Measurements from ENCODE around the gene NPHP3. TPM values are rescaled to one million over a fixed set of nuclear protein-coding genes. Genes with fewer than 3 reads are reported as not detected.

Gene NPHP3
- total RNA-seq, 1 experiment from 2014 or later = 26.5 TPM

- BruUV-seq (replicated peaks) = no TSS peak
- Histone ChIP-seq H3K4me1 (replicated peaks; ENCODE audit: insufficient read depth) (no peaks in the 10 kb centered on the region), H3K4me3 (no peak overlapping the region), H3K9me2 (ENCODE audit: insufficient read depth) (no peaks in the 10 kb centered on the region), H3K36me3 (ENCODE audit: low read depth) (peaks cover 9% of the 10 kb centered on the region; the same call in 1 of the 2 replicates), H3K9me3 (ENCODE audit: insufficient read depth, low read depth) (no peaks in the 10 kb centered on the region), H3F3A (ENCODE audit: insufficient read depth, low read depth) (0 out of 2 replicates have a peak, but pooled peaks cover 4% of the 10 kb centered on the region), H3K4me2 (no peak overlapping the region), H3K27me3 (ENCODE audit: insufficient read depth, low read depth) (no peaks in the 10 kb centered on the region), H4K20me1 (ENCODE audit: insufficient read depth) (no peaks in the 10 kb centered on the region), H3K79me2 (ENCODE audit: low read depth) (no peaks in the 10 kb centered on the region), H2AFZ (no peak overlapping the region), H3K27ac (no peak overlapping the region)
- POLR2A ChIA-PET (ENCODE audit: unreplicated experiment) = no interaction called here
- TF ChIP-seq CTCF (conservative IDR thresholded peaks at IDR 0.05) = no peak
- no peak for TF ChIP-seq EZH2 (IDR thresholded peaks at IDR 0.05; ENCODE audit: low read depth)
- intact Hi-C loops (cut with micrococcal nuclease; ENCODE audit: unreplicated experiment) = no loop called here
- DNase-seq = no peak
- CTCF ChIA-PET = no interaction called here
These were observed 40.0 kb downstream of the NPHP3 start for GRCh38 chr3:132682201-132682600.

- Histone ChIP-seq H3K4me3 (no peak overlapping the region), H3K79me2 (ENCODE audit: low read depth) (no peaks in the 10 kb centered on the region), H3K9me3 (ENCODE audit: insufficient read depth, low read depth) (no peaks in the 10 kb centered on the region), H3K4me1 (replicated peaks; ENCODE audit: insufficient read depth) (no peaks in the 10 kb centered on the region), H4K20me1 (ENCODE audit: insufficient read depth) (no peaks in the 10 kb centered on the region), H2AFZ (no peak overlapping the region), H3K4me2 (no peak overlapping the region), H3K27me3 (ENCODE audit: insufficient read depth, low read depth) (no peaks in the 10 kb centered on the region), H3K27ac (no peak overlapping the region), H3K9me2 (ENCODE audit: insufficient read depth) (no peaks in the 10 kb centered on the region), H3F3A (ENCODE audit: insufficient read depth, low read depth) (0 out of 2 replicates have a peak, but pooled peaks cover 4% of the 10 kb centered on the region), H3K36me3 (ENCODE audit: low read depth) (peaks cover 17% of the 10 kb centered on the region; the same call in 1 of the 2 replicates)
- ChIA-PET CTCF (no interaction called here), POLR2A (ENCODE audit: unreplicated experiment) (no interaction called here)
- no peak for DNase-seq
- TF ChIP-seq CTCF (conservative IDR thresholded peaks at IDR 0.05) = no peak
- no peak for TF ChIP-seq EZH2 (IDR thresholded peaks at IDR 0.05; ENCODE audit: low read depth)
- intact Hi-C loops (cut with micrococcal nuclease; ENCODE audit: unreplicated experiment) = no loop called here
- no TSS peak for BruUV-seq (replicated peaks)
These were observed 40.8 kb downstream of the NPHP3 start for GRCh38 chr3:132681421-132681820.

- ChIA-PET CTCF (interaction anchor here (0.6 kb wide), 1 partner anchor 333 kb away, joined by 8 read pairs; no protein-coding TSS in a partner anchor), POLR2A (ENCODE audit: unreplicated experiment) (no interaction called here)
- no peak overlapping the region for H3K27ac ChIP-seq
- H2AFZ ChIP-seq = no peak overlapping the region
- no peaks in the 10 kb centered on the region for H3K9me3 ChIP-seq (ENCODE audit: insufficient read depth, low read depth)
- H3K4me3 ChIP-seq = no peak overlapping the region
- H3K79me2 ChIP-seq (ENCODE audit: low read depth) = no peaks in the 10 kb centered on the region
- H3K27me3 ChIP-seq (ENCODE audit: insufficient read depth, low read depth) = no peaks in the 10 kb centered on the region
- no peak for DNase-seq
- 0 out of 2 replicates have a peak, but pooled peaks cover 4% of the 10 kb centered on the region for H3F3A ChIP-seq (ENCODE audit: insufficient read depth, low read depth)
- no peaks in the 10 kb centered on the region for H4K20me1 ChIP-seq (ENCODE audit: insufficient read depth)
- intact Hi-C loops (cut with micrococcal nuclease; ENCODE audit: unreplicated experiment) = no loop called here
- H3K4me2 ChIP-seq = no peak overlapping the region
- H3K36me3 ChIP-seq (ENCODE audit: low read depth) = peaks cover 20% of the 10 kb centered on the region; the same call in 1 of the 2 replicates
- TF ChIP-seq EZH2 (IDR thresholded peaks at IDR 0.05; ENCODE audit: low read depth) (no peak), CTCF (conservative IDR thresholded peaks at IDR 0.05) (no peak)
- no peaks in the 10 kb centered on the region for H3K9me2 ChIP-seq (ENCODE audit: insufficient read depth)
- no TSS peak for BruUV-seq (replicated peaks)
- H3K4me1 ChIP-seq (replicated peaks; ENCODE audit: insufficient read depth) = no peaks in the 10 kb centered on the region
These were observed 42.3 kb downstream of the NPHP3 start for GRCh38 chr3:132679911-132680310.
